KOPT-K1 (cell line): ENCODE measurements around the gene LSAMP.

ENCODE experiments used
- H3K27ac ChIP-seq: fragments of 200-600 bp; sonication (generic); 2 replicates; pipeline ENCODE4 v1.5.1; 2016; ENCODE audit warnings: antibody characterized with exemption, mild to moderate bottlenecking, low read depth, low read length; ENCODE audit not compliant: poor library complexity, severe bottlenecking
- H3K36me3 ChIP-seq: fragments of 200-600 bp; sonication (generic); 2 replicates; pipeline ENCODE4 v1.5.1; 2017; ENCODE audit warnings: antibody characterized with exemption, mild to moderate bottlenecking, low read length, moderate library complexity; ENCODE audit not compliant: insufficient read depth
- H3K9me3 ChIP-seq: fragments of 200-600 bp; sonication (generic); 2 replicates; pipeline ENCODE4 v1.5.1; 2017; ENCODE audit warnings: antibody characterized with exemption, low read length, mild to moderate bottlenecking; ENCODE audit not compliant: insufficient read depth, poor library complexity, severe bottlenecking

The LSAMP gene

GRCh38 chr3:116445311-116445841 lies at the start of gene LSAMP:
LSAMP (minus strand) TSS chr3:116445487.
- Histone ChIP-seq H3K27ac (no peak within 1 kb of the TSS), H3K9me3 (no peaks in the 10 kb centered on the region), H3K36me3 (no peaks in the 10 kb centered on the region)

- Histone ChIP-seq H3K9me3 (no peaks in the 10 kb centered on the region), H3K36me3 (no peaks in the 10 kb centered on the region), H3K27ac (no peak overlapping the region)
Measured at GRCh38 chr3:116492379-116492778, 47.1 kb upstream of the LSAMP start.

GRCh38 chr3:116483135-116483534 lies 37.8 kb upstream of the LSAMP start:
- H3K27ac ChIP-seq, result no peak overlapping the region
- H3K9me3 ChIP-seq, result peaks cover 10% of the 10 kb centered on the region
- no peaks in the 10 kb centered on the region for H3K36me3 ChIP-seq

- peaks cover 10% of the 10 kb centered on the region for H3K9me3 ChIP-seq
- H3K36me3 ChIP-seq, result no peaks in the 10 kb centered on the region
- H3K27ac ChIP-seq, result no peak overlapping the region
Measured at GRCh38 chr3:116476691-116477090, 31.4 kb upstream of the LSAMP start.

- H3K27ac ChIP-seq, result no peak overlapping the region
- peaks cover 10% of the 10 kb centered on the region for H3K9me3 ChIP-seq
- no peaks in the 10 kb centered on the region for H3K36me3 ChIP-seq
Measured at GRCh38 chr3:116474801-116475200, 29.5 kb upstream of the LSAMP start.

GRCh38 chr3:116474032-116474780 lies 28.9 kb upstream of the LSAMP start:
- H3K36me3 ChIP-seq, result no peaks in the 10 kb centered on the region
- H3K9me3 ChIP-seq, result peaks cover 8% of the 10 kb centered on the region
- H3K27ac ChIP-seq, result no peak overlapping the region

- H3K27ac ChIP-seq, result no peak overlapping the region
- no peaks in the 10 kb centered on the region for H3K36me3 ChIP-seq
- H3K9me3 ChIP-seq, result peaks cover 2% of the 10 kb centered on the region
Measured at GRCh38 chr3:116473602-116474001, 28.3 kb upstream of the LSAMP start.

GRCh38 chr3:116470605-116471197 lies 25.4 kb upstream of the LSAMP start:
- H3K36me3 ChIP-seq, result no peaks in the 10 kb centered on the region
- no peaks in the 10 kb centered on the region for H3K9me3 ChIP-seq
- H3K27ac ChIP-seq, result no peak overlapping the region

GRCh38 chr3:116469546-116469945 lies 24.3 kb upstream of the LSAMP start:
- Histone ChIP-seq H3K27ac (no peak overlapping the region), H3K36me3 (no peaks in the 10 kb centered on the region), H3K9me3 (no peaks in the 10 kb centered on the region)

- Histone ChIP-seq H3K9me3 (no peaks in the 10 kb centered on the region), H3K36me3 (no peaks in the 10 kb centered on the region), H3K27ac (no peak overlapping the region)
Measured at GRCh38 chr3:116464276-116464798, 19.1 kb upstream of the LSAMP start.

GRCh38 chr3:116453666-116454346 lies 8.5 kb upstream of the LSAMP start:
- Histone ChIP-seq H3K36me3 (no peaks in the 10 kb centered on the region), H3K27ac (no peak overlapping the region), H3K9me3 (no peaks in the 10 kb centered on the region)

GRCh38 chr3:116449546-116450350 lies 4.5 kb upstream of the LSAMP start:
- Histone ChIP-seq H3K9me3 (no peaks in the 10 kb centered on the region), H3K27ac (no peak overlapping the region), H3K36me3 (no peaks in the 10 kb centered on the region)

GRCh38 chr3:116445990-116446389 lies 703 bp upstream of the LSAMP start:
- H3K36me3 ChIP-seq, result no peaks in the 10 kb centered on the region
- no peaks in the 10 kb centered on the region for H3K9me3 ChIP-seq
- H3K27ac ChIP-seq, result no peak overlapping the region

- Histone ChIP-seq H3K27ac (no peak overlapping the region), H3K9me3 (no peaks in the 10 kb centered on the region), H3K36me3 (no peaks in the 10 kb centered on the region)
Measured at GRCh38 chr3:116444819-116445310, 422 bp downstream of the LSAMP start.
